GM23338 (cell line): ENCODE data around the gene STK36. TPM values are rescaled to one million over a fixed set of nuclear protein-coding genes. Genes with fewer than 3 reads are reported as not detected.

Source experiments
- ATAC-seq: fragments of 200-7000 bp; cut with Tn5 transposase; 3 replicates; pipeline ENCODE4 v1.9.1; 2020
- DNase-seq: peaks from one replicate; pipeline ENCODE4 v3.0.0-alpha.2; 2015; ENCODE audit warnings: low spot score
- H2AFZ ChIP-seq: fragments of 200-600 bp; sonication (generic); 2 replicates; pipeline ENCODE4 v1.8.0; 2016; ENCODE audit warnings: antibody characterized with exemption, mild to moderate bottlenecking, moderate library complexity
- H3F3A ChIP-seq: fragments of 200-600 bp; sonication (generic); replicated peaks from 2 replicates; pipeline ENCODE4 v1.8.0; 2017; ENCODE audit warnings: antibody characterized with exemption, mixed run types, low read depth
- H3K27ac ChIP-seq: fragments of 200-600 bp; sonication (generic); 2 replicates; pipeline ENCODE4 v1.6.1; 2016; ENCODE audit warnings: low read depth
- H3K27me3 ChIP-seq: fragments of 200-600 bp; sonication (generic); 2 replicates; pipeline ENCODE4 v1.8.0; 2016; ENCODE audit warnings: mild to moderate bottlenecking, mixed run types, moderate library complexity; ENCODE audit not compliant: insufficient read depth
- H3K36me3 ChIP-seq: fragments of 200-600 bp; sonication (generic); 2 replicates; pipeline ENCODE4 v1.8.0; 2016; ENCODE audit warnings: mild to moderate bottlenecking; ENCODE audit not compliant: insufficient read depth
- H3K4me1 ChIP-seq: fragments of 200-600 bp; sonication (generic); 2 replicates; pipeline ENCODE4 v1.8.0; 2016; ENCODE audit warnings: mild to moderate bottlenecking, moderate library complexity; ENCODE audit not compliant: insufficient read depth
- H3K4me2 ChIP-seq: fragments of 200-600 bp; sonication (generic); 2 replicates; pipeline ENCODE4 v1.7.1; 2017; ENCODE audit warnings: mixed run types
- H3K4me3 ChIP-seq: fragments of 200-600 bp; sonication (generic); 2 replicates; pipeline ENCODE4 v1.6.1; 2016; ENCODE audit warnings: mixed run types
- H3K79me2 ChIP-seq: fragments of 200-600 bp; sonication (generic); replicated peaks from 2 replicates; pipeline ENCODE4 v1.8.0; 2017; ENCODE audit warnings: mild to moderate bottlenecking; ENCODE audit not compliant: insufficient read depth
- H3K9me2 ChIP-seq: fragments of 200-600 bp; sonication (generic); 2 replicates; pipeline ENCODE4 v1.8.0; 2017; ENCODE audit not compliant: insufficient read depth
- H4K20me1 ChIP-seq: fragments of 200-600 bp; sonication (generic); replicated peaks from 2 replicates; pipeline ENCODE4 v1.8.0; 2017; ENCODE audit warnings: mild to moderate bottlenecking; ENCODE audit not compliant: insufficient read depth
- H3K27ac Mint-ChIP-seq: 2 replicates; pipeline ENCODE4 v1.8.0; 2020; ENCODE audit warnings: inconsistent platforms, mild to moderate bottlenecking, moderate library complexity, mixed read lengths
- H3K27me3 Mint-ChIP-seq: 3 replicates; pipeline ENCODE4 v1.8.0; 2022; ENCODE audit warnings: low read depth, mild to moderate bottlenecking, moderate library complexity, mixed read lengths, inconsistent platforms; ENCODE audit not compliant: insufficient read depth, poor library complexity
- H3K36me3 Mint-ChIP-seq: 3 replicates; pipeline ENCODE4 v1.8.0; 2021; ENCODE audit warnings: low read depth, mild to moderate bottlenecking, inconsistent platforms, moderate library complexity, mixed read lengths
- H3K4me1 Mint-ChIP-seq: 3 replicates; pipeline ENCODE4 v1.8.0; 2020; ENCODE audit warnings: mild to moderate bottlenecking, inconsistent platforms, mixed read lengths
- H3K4me3 Mint-ChIP-seq: 3 replicates; pipeline ENCODE4 v1.8.0; 2021; ENCODE audit warnings: moderate library complexity, mild to moderate bottlenecking, inconsistent platforms, mixed read lengths
- H3K9me3 Mint-ChIP-seq: 3 replicates; pipeline ENCODE4 v1.8.0; 2020; ENCODE audit warnings: moderate library complexity, mild to moderate bottlenecking, inconsistent platforms, mixed read lengths
- CREB1 ChIP-seq: fragments of 250-450 bp; sonication (Bioruptor Pico); IDR thresholded peaks from 2 replicates; pipeline ENCODE4 v1.5.0; 2020; ENCODE audit warnings: low read depth, mild to moderate bottlenecking, moderate library complexity
- ETS1 ChIP-seq: IDR thresholded peaks from 2 replicates; pipeline ENCODE4 v1.6.1; 2016; ENCODE audit warnings: antibody characterized with exemption
- EZH2phosphoT487 ChIP-seq: fragments of 200-600 bp; sonication (generic); IDR thresholded peaks from one replicate; pipeline ENCODE4 v1.8.1; 2018; ENCODE audit warnings: antibody characterized with exemption; ENCODE audit not compliant: unreplicated experiment
- JUNB ChIP-seq: IDR thresholded peaks from one replicate; pipeline ENCODE4 v1.6.1; 2016; ENCODE audit warnings: antibody characterized with exemption; ENCODE audit not compliant: unreplicated experiment
- POLR2AphosphoS5 ChIP-seq: IDR thresholded peaks from 2 replicates; pipeline ENCODE4 v1.6.1; 2016; ENCODE audit warnings: antibody characterized with exemption, low read depth
- REST ChIP-seq: IDR thresholded peaks from one replicate; pipeline ENCODE4 v1.6.1; 2018; ENCODE audit warnings: antibody characterized with exemption; ENCODE audit not compliant: unreplicated experiment
- ZNF331 ChIP-seq: fragments of 250-450 bp; sonication (Bioruptor Pico); IDR thresholded peaks from 2 replicates; pipeline ENCODE4 v1.5.0; 2020; ENCODE audit warnings: low read depth, mild to moderate bottlenecking, moderate library complexity
- polyA plus RNA-seq: library from polyadenylated mRNA; unstranded; fragments of >200 nt; fragmentation: Nextera tagmentation; extraction: Ambion mirVana; gene quantifications from 2 replicates; pipeline ENCODE4 v1.2.1, GENCODE V29; 2016
- total RNA-seq: library from RNA; depleted of rRNA; stranded (reverse); fragments of >200 nt; shearing (Covaris generic); gene quantifications from 2 replicates; pipeline ENCODE4 v1.2.3, GENCODE V29; 2014; rRNA removed

STK36 gene
- total and polyA plus RNA-seq, 2 experiments from 2014 or later: 21.2 to 26.3 TPM

GRCh38 chr2:218746960-218747359 lies 75.1 kb downstream of the STK36 start:
- peaks cover 13% of the 10 kb centered on the region for H4K20me1 ChIP-seq
- H3K4me3 ChIP-seq: no peak overlapping the region
- no peaks in the 10 kb centered on the region for H3K9me2 ChIP-seq
- H2AFZ ChIP-seq: no peak overlapping the region
- H3K9me3 Mint-ChIP-seq: no peaks in the 10 kb centered on the region
- no peak overlapping the region for H3K27ac Mint-ChIP-seq
- ATAC-seq (no peak), DNase-seq (no peak)
- H3K4me1 ChIP-seq: no peaks in the 10 kb centered on the region
- H3K27me3 ChIP-seq: no peaks in the 10 kb centered on the region
- peaks cover 4% of the 10 kb centered on the region; the same call in 1 of the 3 replicates for H3K4me1 Mint-ChIP-seq
- peaks cover 42% of the 10 kb centered on the region for H3K36me3 ChIP-seq
- peaks cover 2% of the 10 kb centered on the region for H3K27me3 Mint-ChIP-seq
- no peak overlapping the region for H3K4me3 Mint-ChIP-seq
- no peak overlapping the region for H3K27ac ChIP-seq
- no peaks in the 10 kb centered on the region for H3K79me2 ChIP-seq
- no peaks in the 10 kb centered on the region for H3F3A ChIP-seq
- TF ChIP-seq ETS1: no peak
- no peak for TF ChIP-seq EZH2phosphoT487
- no peak for TF ChIP-seq JUNB
- no peak for TF ChIP-seq CREB1
- no peak for TF ChIP-seq POLR2AphosphoS5
- no peak for TF ChIP-seq REST
- no peak for TF ChIP-seq ZNF331
- H3K4me2 ChIP-seq: no peak overlapping the region
- peaks cover 81% of the 10 kb centered on the region for H3K36me3 Mint-ChIP-seq

- no peak overlapping the region for H3K27ac Mint-ChIP-seq
Observed at GRCh38 chr2:218748741-218749441, 77.0 kb downstream of the STK36 start.

More at GRCh38 chr2:218748741-218749441, 77.0 kb downstream of the STK36 start:
- H3K4me3 Mint-ChIP-seq: no peak overlapping the region
- H3K4me3 ChIP-seq: no peak overlapping the region
- DNase-seq: no peak
- H3K79me2 ChIP-seq: no peaks in the 10 kb centered on the region
- no peak overlapping the region for H2AFZ ChIP-seq
- ATAC-seq: no peak
- no peak for TF ChIP-seq JUNB
- peaks cover 51% of the 10 kb centered on the region for H3K36me3 ChIP-seq
- no peaks in the 10 kb centered on the region for H3K9me2 ChIP-seq
- H3K27me3 ChIP-seq: no peaks in the 10 kb centered on the region
- H3K27ac ChIP-seq: no peak overlapping the region
- H3K4me1 ChIP-seq: no peaks in the 10 kb centered on the region
- H3K27me3 Mint-ChIP-seq: peaks cover 2% of the 10 kb centered on the region
- no peak overlapping the region for H3K4me2 ChIP-seq
- H3K4me1 Mint-ChIP-seq: peaks cover 4% of the 10 kb centered on the region; the same call in 1 of the 3 replicates
- H4K20me1 ChIP-seq: peaks cover 11% of the 10 kb centered on the region
- no peaks in the 10 kb centered on the region for H3F3A ChIP-seq
- H3K9me3 Mint-ChIP-seq: no peaks in the 10 kb centered on the region
- H3K36me3 Mint-ChIP-seq: peaks cover 86% of the 10 kb centered on the region

Other genes starting within 250 kb of the STK36 start
- gene USP37, start 103.7 kb upstream of the STK36 start, total RNA-seq: 18.7 and 21.0 TPM in 2 replicates
- gene USP37, start 103.7 kb upstream of the STK36 start, polyA plus RNA-seq: 7.4 and 8.2 TPM in 2 replicates
- gene CNOT9, start 103.2 kb upstream of the STK36 start, total RNA-seq: 93.9 and 132 TPM in 2 replicates
- gene CNOT9, start 103.2 kb upstream of the STK36 start, polyA plus RNA-seq: 51.8 and 55.3 TPM in 2 replicates
- gene PLCD4, start 64.2 kb upstream of the STK36 start, total RNA-seq: 0.80 TPM in 1 of 2 replicates, not detected in the other
- 1.3 and 1.7 TPM in 2 replicates for gene PLCD4, start 64.2 kb upstream of the STK36 start, polyA plus RNA-seq
- gene ZNF142, start 12.5 kb upstream of the STK36 start, total RNA-seq: 26.4 and 32.8 TPM in 2 replicates
- gene ZNF142, start 12.5 kb upstream of the STK36 start, polyA plus RNA-seq: 14.6 and 14.9 TPM in 2 replicates
- 16.9 and 23.5 TPM in 2 replicates for gene BCS1L, start 12.4 kb upstream of the STK36 start, total RNA-seq
- 28.9 and 31.6 TPM in 2 replicates for gene BCS1L, start 12.4 kb upstream of the STK36 start, polyA plus RNA-seq
- 18.3 and 22.1 TPM in 2 replicates for gene RNF25, start 84 bp upstream of the STK36 start, total RNA-seq
- gene RNF25, start 84 bp upstream of the STK36 start, polyA plus RNA-seq: 22.2 and 26.8 TPM in 2 replicates
- gene TTLL4, start 38.7 kb downstream of the STK36 start, total RNA-seq: 77.8 and 86.9 TPM in 2 replicates
- 48.7 and 53.5 TPM in 2 replicates for gene TTLL4, start 38.7 kb downstream of the STK36 start, polyA plus RNA-seq
- 4.2 and 6.9 TPM in 2 replicates for gene CYP27A1, start 110.1 kb downstream of the STK36 start, total RNA-seq
- 2.0 and 2.2 TPM in 2 replicates for gene CYP27A1, start 110.1 kb downstream of the STK36 start, polyA plus RNA-seq
- not detected in 2 replicates for gene PRKAG3, start 159.7 kb downstream of the STK36 start, total RNA-seq
- gene PRKAG3, start 159.7 kb downstream of the STK36 start, polyA plus RNA-seq: not detected in 2 replicates
- not detected in 2 replicates for gene WNT6, start 187.7 kb downstream of the STK36 start, total RNA-seq
- not detected in 2 replicates for gene WNT6, start 187.7 kb downstream of the STK36 start, polyA plus RNA-seq
- gene WNT10A, start 208.8 kb downstream of the STK36 start, total RNA-seq: not detected in 2 replicates
- gene WNT10A, start 208.8 kb downstream of the STK36 start, polyA plus RNA-seq: not detected in 2 replicates